Testis (tissue), 3 donors: ENCODE data around the gene POMC. TPM values are rescaled to one million over a fixed set of nuclear protein-coding genes. Genes with fewer than 3 reads are reported as not detected.

Experiments used
- DNase-seq: peaks from one replicate; pipeline ENCODE4 v3.0.0-alpha.2; 2019
- H3K27ac ChIP-seq, 2 donors: fragments of 200-600 bp; sonication (generic); one replicate each; pipeline ENCODE4 v1.5.1; 2019
- H3K27me3 ChIP-seq: fragments of 200-600 bp; sonication (generic); one replicate; pipeline ENCODE4 v1.5.1; 2019
- H3K36me3 ChIP-seq: fragments of 200-600 bp; sonication (generic); one replicate; pipeline ENCODE4 v1.5.1; 2017; ENCODE audit warnings: low read depth; ENCODE audit errors: missing control alignments
- H3K4me1 ChIP-seq: fragments of 200-600 bp; sonication (generic); one replicate; pipeline ENCODE4 v1.5.1; 2019
- H3K4me3 ChIP-seq, 2 donors: fragments of 200-600 bp; sonication (generic); one replicate each; pipeline ENCODE4 v1.5.1; 2017 to 2019
- H3K9me3 ChIP-seq: fragments of 200-600 bp; sonication (generic); one replicate; pipeline ENCODE4 v1.5.1; 2017
- CTCF ChIP-seq, 3 experiments: fragments of 450-650 bp in 2 of 3; fragments of 200-600 bp in 1 of 3; sonication (generic) in 1 of 3; IDR thresholded peaks; one replicate each; pipeline ENCODE4 v1.5.1; 2016 to 2019; ENCODE audit warnings: antibody characterized with exemption in 3 of 3, mild to moderate bottlenecking in 2 of 3, moderate library complexity in 1 of 3
- POLR2A ChIP-seq: fragments of 450-650 bp; IDR thresholded peaks from one replicate; pipeline ENCODE4 v1.6.1; 2017; ENCODE audit warnings: antibody characterized with exemption, mild to moderate bottlenecking, moderate library complexity
- WGBS, 2 donors: methylation state at CpG; one replicate each; pipeline ENCODE4 v1.1.5; 2018; 5-methylcytosine and 5-hydroxymethylcytosine counted together
- intact Hi-C: fragments of 100-400 bp; cut with DNase I; formaldehyde crosslinking; loops from one replicate; pipeline ENCODE4 v1.15.1; 2023; ENCODE audit warnings: low total_unique reads
- polyA plus RNA-seq: library from polyadenylated mRNA; stranded (reverse); fragments of 350-450 nt; fragmentation: Illumina TruSeq; extraction: RNeasy Lipid Tissue Mini Kit (QIAGEN cat#74804); gene quantifications from one replicate; pipeline ENCODE4 v1.2.3, GENCODE V29; 2014; ENCODE audit warnings: low read depth, low replicate concordance; ENCODE audit not compliant: insufficient read depth
- total RNA-seq, 2 donors: library from RNA; depleted of rRNA; stranded (reverse); fragments of >200 nt; gene quantifications; one replicate each; pipeline ENCODE4 v1.2.3, GENCODE V29; 2016

POMC gene
- total and polyA plus RNA-seq, 3 donors from 2014 or later = 17.9 to 77.2 (median 55.7) TPM

- DNase-seq = no peak
- no peaks in the 10 kb centered on the region for H3K27me3 ChIP-seq
- no peak overlapping the region for H3K27ac ChIP-seq
- H3K4me3 ChIP-seq = no peak overlapping the region
- no peaks in the 10 kb centered on the region for H3K4me1 ChIP-seq
- TF ChIP-seq CTCF (IDR thresholded peaks at IDR 0.05) (no peak), POLR2A (no peak)
- H3K9me3 ChIP-seq = no peaks in the 10 kb centered on the region
- no peaks in the 10 kb centered on the region for H3K36me3 ChIP-seq
- intact Hi-C loops = no loop called here
- WGBS, 2 donors = 94 to 98% methylated on average over 6 to 10 of the region's 10 CpGs
These were observed 10.6 kb upstream of the POMC start for GRCh38 chr2:25178976-25179375.

- Histone ChIP-seq H3K9me3 (no peaks in the 10 kb centered on the region), H3K36me3 (no peaks in the 10 kb centered on the region), H3K27me3 (no peaks in the 10 kb centered on the region), H3K27ac (no peak overlapping the region), H3K4me3 (no peak overlapping the region), H3K4me1 (no peaks in the 10 kb centered on the region)
- DNase-seq = no peak
- intact Hi-C loops = no loop called here
- TF ChIP-seq POLR2A (no peak), CTCF (IDR thresholded peaks at IDR 0.05) (no peak)
- WGBS, 2 donors = 81 to 93% methylated on average over 8 of the region's 8 CpGs
These were observed 8.8 kb upstream of the POMC start for GRCh38 chr2:25177211-25177611.

- intact Hi-C loops = no loop called here
- 84 to 94% methylated on average over 5 of the region's 5 CpGs for WGBS, 2 donors
- H3K4me3 ChIP-seq = no peak overlapping the region
- no peaks in the 10 kb centered on the region for H3K9me3 ChIP-seq
- no peaks in the 10 kb centered on the region for H3K4me1 ChIP-seq
- no peaks in the 10 kb centered on the region for H3K36me3 ChIP-seq
- TF ChIP-seq POLR2A (no peak), CTCF (IDR thresholded peaks at IDR 0.05) (no peak)
- no peak for DNase-seq
- no peaks in the 10 kb centered on the region for H3K27me3 ChIP-seq
- no peak overlapping the region for H3K27ac ChIP-seq
These were observed 8.3 kb upstream of the POMC start for GRCh38 chr2:25176541-25177181.

GRCh38 chr2:25176138-25176537, 7.8 kb upstream of the POMC start:
- intact Hi-C loops = no loop called here
- 90% methylated on average over 6 of the region's 6 CpGs for WGBS, 2 donors
- Histone ChIP-seq H3K27ac (no peak overlapping the region), H3K4me1 (no peaks in the 10 kb centered on the region), H3K36me3 (no peaks in the 10 kb centered on the region), H3K4me3 (no peak overlapping the region), H3K9me3 (no peaks in the 10 kb centered on the region), H3K27me3 (no peaks in the 10 kb centered on the region)
- no peak for DNase-seq
- TF ChIP-seq CTCF (IDR thresholded peaks at IDR 0.05) (no peak), POLR2A (no peak)

GRCh38 chr2:25174192-25174861, 5.9 kb upstream of the POMC start:
- no peaks in the 10 kb centered on the region for H3K36me3 ChIP-seq
- no peaks in the 10 kb centered on the region for H3K27me3 ChIP-seq
- intact Hi-C loops = no loop called here
- no peak for TF ChIP-seq POLR2A
- TF ChIP-seq CTCF (IDR thresholded peaks at IDR 0.05) = no peak
- DNase-seq = no peak
- WGBS, 2 donors = 90 to 96% methylated on average over 6 of the region's 6 CpGs
- no peak overlapping the region for H3K27ac ChIP-seq
- H3K4me3 ChIP-seq = no peak overlapping the region
- H3K4me1 ChIP-seq = no peaks in the 10 kb centered on the region
- no peaks in the 10 kb centered on the region for H3K9me3 ChIP-seq
